ENCODE measurements around the gene MLYCD. TPM values are rescaled to one million over a fixed set of nuclear protein-coding genes. Genes with fewer than 3 reads are reported as not detected.

Gene MLYCD
- total RNA-seq, 4 donors from 2014 or later, result 4.5 to 16.6 (median 6.7) TPM

GRCh38 chr16:83863682-83864081 is 35.2 kb upstream of the MLYCD start:
- Histone ChIP-seq H3K36me3 (no peaks in the 10 kb centered on the region), H3K4me3 (no peak overlapping the region), H3K27ac (no peak overlapping the region), H3K4me1 (no peaks in the 10 kb centered on the region), H3K27me3 (no peaks in the 10 kb centered on the region), H3K9me3 (no peaks in the 10 kb centered on the region)
- no peak for DNase-seq
- TF ChIP-seq CTCF (IDR thresholded peaks at IDR 0.05) (no peak), POLR2A (IDR thresholded peaks at IDR 0.05) (no peak)
- intact Hi-C loops (cut with DNase I; ENCODE audit: low total_unique reads), result no loop called here

- Histone ChIP-seq H3K4me3 (no peak overlapping the region), H3K9me3 (no peaks in the 10 kb centered on the region), H3K27me3 (no peaks in the 10 kb centered on the region), H3K27ac (no peak overlapping the region), H3K36me3 (no peaks in the 10 kb centered on the region), H3K4me1 (no peaks in the 10 kb centered on the region)
- TF ChIP-seq CTCF (IDR thresholded peaks at IDR 0.05) (no peak), POLR2A (IDR thresholded peaks at IDR 0.05) (no peak)
- no peak for DNase-seq
- intact Hi-C loops (cut with DNase I; ENCODE audit: low total_unique reads), result no loop called here
Observed at GRCh38 chr16:83870830-83871229, 28.1 kb upstream of the MLYCD start.

- no peaks in the 10 kb centered on the region for H3K36me3 ChIP-seq
- no peaks in the 10 kb centered on the region for H3K9me3 ChIP-seq
- H3K4me3 ChIP-seq, result no peak overlapping the region
- no peaks in the 10 kb centered on the region for H3K27me3 ChIP-seq
- intact Hi-C loops (cut with DNase I; ENCODE audit: low total_unique reads), result no loop called here
- no peak overlapping the region for H3K27ac ChIP-seq
- DNase-seq, result no peak
- TF ChIP-seq CTCF (IDR thresholded peaks at IDR 0.05) (peak; percentile 44 to 58 (median 48)), POLR2A (IDR thresholded peaks at IDR 0.05) (no peak)
- H3K4me1 ChIP-seq, result no peaks in the 10 kb centered on the region
Observed at GRCh38 chr16:83878838-83879237, 20.1 kb upstream of the MLYCD start.

GRCh38 chr16:83882163-83882885 is 16.6 kb upstream of the MLYCD start:
- Histone ChIP-seq H3K27me3 (no peaks in the 10 kb centered on the region), H3K36me3 (no peaks in the 10 kb centered on the region), H3K27ac (no peak overlapping the region), H3K9me3 (no peaks in the 10 kb centered on the region), H3K4me1 (no peaks in the 10 kb centered on the region), H3K4me3 (no peak overlapping the region)
- no peak for DNase-seq
- intact Hi-C loops (cut with DNase I; ENCODE audit: low total_unique reads), result no loop called here
- no peak for TF ChIP-seq CTCF (IDR thresholded peaks at IDR 0.05)
- TF ChIP-seq POLR2A (IDR thresholded peaks at IDR 0.05), result no peak

- intact Hi-C loops (cut with DNase I; ENCODE audit: low total_unique reads), result no loop called here
- Histone ChIP-seq H3K27me3 (no peaks in the 10 kb centered on the region), H3K27ac (no peak overlapping the region), H3K4me1 (no peaks in the 10 kb centered on the region), H3K4me3 (no peak overlapping the region), H3K9me3 (no peaks in the 10 kb centered on the region), H3K36me3 (no peaks in the 10 kb centered on the region)
- DNase-seq, result no peak
- no peak for TF ChIP-seq POLR2A (IDR thresholded peaks at IDR 0.05)
- no peak for TF ChIP-seq CTCF (IDR thresholded peaks at IDR 0.05)
Observed at GRCh38 chr16:83886199-83886971, 12.5 kb upstream of the MLYCD start.

Measured in uterus (tissue), 4 donors.